ENCODE measurements around the gene ZCWPW2. TPM values are rescaled to one million over a fixed set of nuclear protein-coding genes. Genes with fewer than 3 reads are reported as not detected.

ZCWPW2 gene
- total RNA-seq, 1 experiment from 2014 or later: 0.81 TPM

DNA sequence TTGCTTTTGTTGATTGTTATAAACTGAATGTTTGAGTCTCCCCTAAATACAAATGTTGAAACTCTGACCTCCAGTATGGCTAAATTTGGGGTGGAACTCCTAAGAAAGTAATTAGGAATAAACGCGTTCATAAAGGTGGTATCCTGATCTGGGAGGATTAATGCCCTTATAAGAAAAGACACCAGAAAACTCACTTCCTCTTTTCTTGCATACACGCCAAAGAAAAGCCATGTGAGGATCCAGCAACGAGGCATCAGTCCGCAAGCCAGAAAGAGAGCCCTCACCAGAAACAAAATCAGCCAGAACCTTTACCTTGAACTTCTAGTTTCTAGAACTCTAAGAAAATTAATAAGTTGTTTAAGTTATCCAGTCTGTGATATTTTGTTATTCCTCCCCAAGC is 37.5 kb downstream of the ZCWPW2 start:
- no peaks in the 10 kb centered on the region for H3K9me3 ChIP-seq (ENCODE audit: insufficient read depth, low read depth)
- CTCF ChIA-PET: interaction anchor here (0.6 kb wide), 1 partner anchor 524 kb away, joined by 8 read pairs; no protein-coding TSS in a partner anchor
- no peaks in the 10 kb centered on the region; the same call in 1 of the 2 replicates for H3K9me2 ChIP-seq (ENCODE audit: insufficient read depth)
- H3F3A ChIP-seq (ENCODE audit: insufficient read depth, low read depth): no peaks in the 10 kb centered on the region
- BruUV-seq (replicated peaks): no TSS peak
- no peaks in the 10 kb centered on the region for H3K79me2 ChIP-seq (ENCODE audit: low read depth)
- H3K36me3 ChIP-seq (ENCODE audit: low read depth): no peaks in the 10 kb centered on the region
- DNase-seq: no peak
- intact Hi-C loops (cut with micrococcal nuclease; ENCODE audit: unreplicated experiment): no loop called here
- H4K20me1 ChIP-seq (ENCODE audit: insufficient read depth): no peaks in the 10 kb centered on the region
- no peak overlapping the region for H2AFZ ChIP-seq
- no peak overlapping the region for H3K4me2 ChIP-seq
- TF ChIP-seq, protein P1, sequence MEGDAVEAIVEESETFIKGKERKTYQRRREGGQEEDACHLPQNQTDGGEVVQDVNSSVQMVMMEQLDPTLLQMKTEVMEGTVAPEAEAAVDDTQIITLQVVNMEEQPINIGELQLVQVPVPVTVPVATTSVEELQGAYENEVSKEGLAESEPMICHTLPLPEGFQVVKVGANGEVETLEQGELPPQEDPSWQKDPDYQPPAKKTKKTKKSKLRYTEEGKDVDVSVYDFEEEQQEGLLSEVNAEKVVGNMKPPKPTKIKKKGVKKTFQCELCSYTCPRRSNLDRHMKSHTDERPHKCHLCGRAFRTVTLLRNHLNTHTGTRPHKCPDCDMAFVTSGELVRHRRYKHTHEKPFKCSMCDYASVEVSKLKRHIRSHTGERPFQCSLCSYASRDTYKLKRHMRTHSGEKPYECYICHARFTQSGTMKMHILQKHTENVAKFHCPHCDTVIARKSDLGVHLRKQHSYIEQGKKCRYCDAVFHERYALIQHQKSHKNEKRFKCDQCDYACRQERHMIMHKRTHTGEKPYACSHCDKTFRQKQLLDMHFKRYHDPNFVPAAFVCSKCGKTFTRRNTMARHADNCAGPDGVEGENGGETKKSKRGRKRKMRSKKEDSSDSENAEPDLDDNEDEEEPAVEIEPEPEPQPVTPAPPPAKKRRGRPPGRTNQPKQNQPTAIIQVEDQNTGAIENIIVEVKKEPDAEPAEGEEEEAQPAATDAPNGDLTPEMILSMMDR (conservative IDR thresholded peaks at IDR 0.05): no peak
- no peak for TF ChIP-seq EZH2 (IDR thresholded peaks at IDR 0.05; ENCODE audit: low read depth)
- no peaks in the 10 kb centered on the region for H3K27me3 ChIP-seq (ENCODE audit: insufficient read depth, low read depth)
- H3K27ac ChIP-seq: no peak overlapping the region
- H3K4me3 ChIP-seq: no peak overlapping the region
- POLR2A ChIA-PET (ENCODE audit: unreplicated experiment): no interaction called here
- H3K4me1 ChIP-seq (replicated peaks; ENCODE audit: insufficient read depth): no peaks in the 10 kb centered on the region

DNA sequence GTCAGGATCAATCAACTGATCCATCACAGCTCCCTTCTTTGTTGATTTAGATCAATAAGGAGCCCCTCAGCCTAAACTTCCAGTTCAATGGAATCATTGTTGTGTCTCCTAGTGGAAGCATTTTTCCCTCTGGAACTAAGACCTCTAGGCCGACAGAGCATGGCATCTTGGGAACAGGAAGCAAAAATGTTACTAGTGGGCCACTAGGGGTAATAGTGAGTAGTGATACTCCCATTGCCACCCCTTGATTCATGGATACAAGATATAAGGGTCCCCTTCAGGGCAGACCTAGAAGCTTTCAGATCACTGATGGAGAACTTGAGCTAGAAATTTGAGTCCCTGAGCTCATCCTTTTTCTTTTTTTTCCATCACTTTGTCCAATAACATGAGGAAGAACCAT is 40.5 kb downstream of the ZCWPW2 start:
- H3K9me3 ChIP-seq (ENCODE audit: insufficient read depth, low read depth): no peaks in the 10 kb centered on the region
- H3K4me1 ChIP-seq (replicated peaks; ENCODE audit: insufficient read depth): no peaks in the 10 kb centered on the region
- H3K9me2 ChIP-seq (ENCODE audit: insufficient read depth): no peaks in the 10 kb centered on the region; the same call in 1 of the 2 replicates
- no peaks in the 10 kb centered on the region for H3F3A ChIP-seq (ENCODE audit: insufficient read depth, low read depth)
- CTCF ChIA-PET: no interaction called here
- intact Hi-C loops (cut with micrococcal nuclease; ENCODE audit: unreplicated experiment): no loop called here
- no peak for DNase-seq
- TF ChIP-seq EZH2 (IDR thresholded peaks at IDR 0.05; ENCODE audit: low read depth): no peak
- TF ChIP-seq, protein P1 (conservative IDR thresholded peaks at IDR 0.05): no peak
- H3K79me2 ChIP-seq (ENCODE audit: low read depth): no peaks in the 10 kb centered on the region
- no peak overlapping the region for H3K27ac ChIP-seq
- no TSS peak for BruUV-seq (replicated peaks)
- no peak overlapping the region for H2AFZ ChIP-seq
- POLR2A ChIA-PET (ENCODE audit: unreplicated experiment): no interaction called here
- no peak overlapping the region for H3K4me2 ChIP-seq
- H3K36me3 ChIP-seq (ENCODE audit: low read depth): no peaks in the 10 kb centered on the region
- no peak overlapping the region for H3K4me3 ChIP-seq
- H3K27me3 ChIP-seq (ENCODE audit: insufficient read depth, low read depth): no peaks in the 10 kb centered on the region
- no peaks in the 10 kb centered on the region for H4K20me1 ChIP-seq (ENCODE audit: insufficient read depth)

DNA sequence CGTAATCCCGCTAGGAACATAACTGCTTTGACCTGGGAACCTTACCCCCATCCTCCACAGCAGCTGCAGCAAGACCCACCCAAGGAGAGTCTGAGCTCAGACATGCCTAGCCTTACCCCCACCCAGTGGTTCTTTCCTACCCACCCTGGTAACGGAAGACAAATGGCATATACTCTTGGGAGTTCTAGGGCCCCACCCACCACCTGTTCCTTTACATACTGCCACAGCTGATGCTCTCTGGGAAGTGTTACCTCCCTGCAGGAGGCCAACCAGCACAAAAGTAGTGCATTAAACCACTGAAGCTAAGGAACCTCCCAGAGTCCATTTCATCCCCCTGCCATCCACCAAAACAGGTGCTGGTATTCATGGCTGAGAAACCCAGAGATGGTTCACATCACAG is 50.7 kb downstream of the ZCWPW2 start:
- H3K4me2 ChIP-seq: no peak overlapping the region
- BruUV-seq (replicated peaks): no TSS peak
- POLR2A ChIA-PET (ENCODE audit: unreplicated experiment): no interaction called here
- H3K79me2 ChIP-seq (ENCODE audit: low read depth): no peaks in the 10 kb centered on the region
- H4K20me1 ChIP-seq (ENCODE audit: insufficient read depth): no peaks in the 10 kb centered on the region
- H3K4me3 ChIP-seq: no peak overlapping the region
- TF ChIP-seq, protein P1 (conservative IDR thresholded peaks at IDR 0.05): no peak
- TF ChIP-seq EZH2 (IDR thresholded peaks at IDR 0.05; ENCODE audit: low read depth): no peak
- no peaks in the 10 kb centered on the region for H3K9me2 ChIP-seq (ENCODE audit: insufficient read depth)
- H3F3A ChIP-seq (ENCODE audit: insufficient read depth, low read depth): no peaks in the 10 kb centered on the region
- H3K9me3 ChIP-seq (ENCODE audit: insufficient read depth, low read depth): no peaks in the 10 kb centered on the region
- intact Hi-C loops (cut with micrococcal nuclease; ENCODE audit: unreplicated experiment): no loop called here
- H3K27me3 ChIP-seq (ENCODE audit: insufficient read depth, low read depth): no peaks in the 10 kb centered on the region
- no peak overlapping the region for H3K27ac ChIP-seq
- no peak overlapping the region for H2AFZ ChIP-seq
- no peaks in the 10 kb centered on the region for H3K36me3 ChIP-seq (ENCODE audit: low read depth)
- no peak for DNase-seq
- CTCF ChIA-PET: no interaction called here
- H3K4me1 ChIP-seq (replicated peaks; ENCODE audit: insufficient read depth): no peaks in the 10 kb centered on the region

Data from PC-9 (cell line).